Neuronal stem cell (in vitro differentiated cells): ENCODE results near the gene EXO5.

Source experiments
- DNase-seq: peaks from one replicate; pipeline ENCODE4 v3.0.0-alpha.2; 2013; ENCODE audit warnings: low spot score
- H2AFZ ChIP-seq: one replicate; pipeline ENCODE4 v1.6.1; 2013; ENCODE audit warnings: mild to moderate bottlenecking, low read length, inconsistent platforms
- H2AK5ac ChIP-seq: 2 replicates; pipeline ENCODE4 v1.6.1; 2013; ENCODE audit warnings: low read depth, mild to moderate bottlenecking, inconsistent platforms, low read length, moderate library complexity, mixed read lengths
- H2BK120ac ChIP-seq: 2 replicates; pipeline ENCODE4 v1.6.1; 2013; ENCODE audit warnings: low read depth, mild to moderate bottlenecking, inconsistent platforms, low read length, moderate library complexity, mixed read lengths
- H2BK12ac ChIP-seq: one replicate; pipeline ENCODE4 v1.6.1; 2013; ENCODE audit warnings: low read length, inconsistent platforms
- H2BK15ac ChIP-seq: 2 replicates; pipeline ENCODE4 v1.6.1; 2013; ENCODE audit warnings: mild to moderate bottlenecking, low read length, inconsistent platforms, mixed read lengths
- H2BK5ac ChIP-seq: one replicate; pipeline ENCODE4 v1.6.1; 2013; ENCODE audit warnings: inconsistent platforms, mild to moderate bottlenecking, low read length, moderate library complexity
- H3K14ac ChIP-seq: one replicate; pipeline ENCODE4 v1.6.1; 2013; ENCODE audit warnings: low read length, inconsistent platforms
- H3K18ac ChIP-seq: 2 replicates; pipeline ENCODE4 v1.6.1; 2013; ENCODE audit warnings: low read length, inconsistent platforms
- H3K23ac ChIP-seq: 2 replicates; pipeline ENCODE4 v1.6.1; 2013; ENCODE audit warnings: low read depth, mild to moderate bottlenecking, mixed read lengths, low read length, inconsistent platforms; ENCODE audit not compliant: poor library complexity
- H3K27ac ChIP-seq: replicated peaks from 3 replicates; pipeline ENCODE4 v1.5.1; 2013; ENCODE audit warnings: low read length, inconsistent platforms
- H3K27me3 ChIP-seq, 3 experiments: 2 replicates each; pipeline ENCODE4 v1.6.1; 2013; ENCODE audit warnings: low read length in 3 of 3, mild to moderate bottlenecking in 2 of 3, inconsistent platforms in 1 of 3, low read depth in 1 of 3, mixed read lengths in 1 of 3, moderate library complexity in 1 of 3; ENCODE audit not compliant: control insufficient read depth in 3 of 3, insufficient read depth in 3 of 3
- H3K36me3 ChIP-seq, 2 donors: replicated peaks in 1 of 2; 2 replicates each; pipeline ENCODE4 v1.6.1; 2013; ENCODE audit warnings: low read length in 2 of 2; ENCODE audit not compliant: control insufficient read depth in 2 of 2, insufficient read depth in 2 of 2
- H3K4ac ChIP-seq: 2 replicates; pipeline ENCODE4 v1.6.1; 2013; ENCODE audit warnings: inconsistent platforms, mild to moderate bottlenecking, low read length, moderate library complexity
- H3K4me1 ChIP-seq, 2 donors: 1 replicate in 1 of 2; 2 replicates in 1 of 2; pipeline ENCODE4 v1.6.1; 2013; ENCODE audit warnings: low read length in 2 of 2, low read depth in 1 of 2; ENCODE audit not compliant: control insufficient read depth in 2 of 2, insufficient read depth in 1 of 2
- H3K4me2 ChIP-seq: one replicate; pipeline ENCODE4 v1.6.1; 2013; ENCODE audit warnings: mild to moderate bottlenecking, low read length, inconsistent platforms; ENCODE audit not compliant: insufficient read depth, poor library complexity, severe bottlenecking
- H3K4me3 ChIP-seq, 2 donors: 2 replicates each; pipeline ENCODE4 v1.5.1; 2013; ENCODE audit warnings: low read length in 2 of 2, mild to moderate bottlenecking in 2 of 2, inconsistent platforms in 1 of 2, moderate library complexity in 1 of 2
- H3K79me1 ChIP-seq: one replicate; pipeline ENCODE4 v1.6.1; 2013; ENCODE audit warnings: low read depth, mild to moderate bottlenecking, inconsistent platforms, low read length, moderate library complexity
- H3K9ac ChIP-seq: one replicate; pipeline ENCODE4 v1.6.1; 2013; ENCODE audit warnings: mild to moderate bottlenecking, low read depth, low read length, inconsistent platforms; ENCODE audit not compliant: poor library complexity
- H3K9me3 ChIP-seq, 2 donors: replicated peaks in 1 of 2; 2 replicates each; pipeline versions ENCODE3 to v1.6.1; 2013; ENCODE audit warnings: low read length in 2 of 2, mild to moderate bottlenecking in 2 of 2, inconsistent platforms in 1 of 2, low read depth in 1 of 2, mixed read lengths in 1 of 2, moderate library complexity in 1 of 2; ENCODE audit not compliant: control insufficient read depth in 2 of 2, insufficient read depth in 1 of 2
- H4K8ac ChIP-seq: one replicate; pipeline ENCODE4 v1.6.1; 2013; ENCODE audit warnings: low read depth, mild to moderate bottlenecking, inconsistent platforms, low read length, moderate library complexity
- H4K91ac ChIP-seq: one replicate; pipeline ENCODE4 v1.6.1; 2013; ENCODE audit warnings: low read length, low read depth, mild to moderate bottlenecking, inconsistent platforms; ENCODE audit not compliant: poor library complexity
- whole genome bisulfite sequencing, 2 donors: extraction: QIAGEN DNeasy Blood & Tissue Kit; methylation state at CpG; one replicate each; pipeline ENCODE4 v1.1.7; 2013; ENCODE audit warnings: missing lambda C conversion rate in 2 of 2, mixed read lengths in 1 of 2; ENCODE audit not compliant: insufficient read length in 2 of 2, insufficient replicate concordance in 1 of 2; ENCODE audit errors: extremely low coverage in 2 of 2; 5-methylcytosine and 5-hydroxymethylcytosine counted together

EXO5 gene

GRCh38 chr1:40562185-40562584, 53.6 kb downstream of the EXO5 start:
- no peaks in the 10 kb centered on the region for H3K36me3 ChIP-seq
- no peaks in the 10 kb centered on the region for H3K79me1 ChIP-seq
- no peak overlapping the region for H2BK15ac ChIP-seq
- H2AFZ ChIP-seq: no peak overlapping the region
- H2BK12ac ChIP-seq: no peak overlapping the region
- no peak overlapping the region for H2BK5ac ChIP-seq
- H4K91ac ChIP-seq: no peak overlapping the region
- no peak overlapping the region for H3K4me2 ChIP-seq
- H3K9me3 ChIP-seq: no peaks in the 10 kb centered on the region
- H2BK120ac ChIP-seq: no peak overlapping the region
- no peak overlapping the region for H3K9ac ChIP-seq
- H3K4me1 ChIP-seq: no peaks in the 10 kb centered on the region
- no peak overlapping the region for H2AK5ac ChIP-seq
- H3K23ac ChIP-seq: no peak overlapping the region
- H4K8ac ChIP-seq: no peak overlapping the region
- no peaks in the 10 kb centered on the region for H3K27me3 ChIP-seq
- H3K27ac ChIP-seq: no peak overlapping the region
- no peak overlapping the region for H3K14ac ChIP-seq
- no CpG with 5 or more reads among the region's 2 CpGs for WGBS, 2 donors
- no peak overlapping the region for H3K4ac ChIP-seq
- DNase-seq: no peak
- H3K4me3 ChIP-seq: no peak overlapping the region
- H3K18ac ChIP-seq: no peak overlapping the region

GRCh38 chr1:40563266-40563665, 54.7 kb downstream of the EXO5 start:
- Histone ChIP-seq H3K23ac (no peak overlapping the region), H3K9ac (no peak overlapping the region), H3K27me3 (no peaks in the 10 kb centered on the region), H4K8ac (no peak overlapping the region), H2BK120ac (no peak overlapping the region), H2BK12ac (no peak overlapping the region), H3K9me3 (no peaks in the 10 kb centered on the region), H2BK5ac (no peak overlapping the region), H3K4ac (no peak overlapping the region), H3K27ac (no peak overlapping the region), H2AFZ (no peak overlapping the region), H2AK5ac (no peak overlapping the region), H3K4me1 (no peaks in the 10 kb centered on the region), H3K79me1 (no peaks in the 10 kb centered on the region), H3K14ac (no peak overlapping the region), H2BK15ac (no peak overlapping the region), H3K36me3 (no peaks in the 10 kb centered on the region), H4K91ac (no peak overlapping the region), H3K4me2 (no peak overlapping the region), H3K18ac (no peak overlapping the region), H3K4me3 (no peak overlapping the region)
- WGBS, 2 donors: no CpG with 5 or more reads among the region's 4 CpGs
- no peak for DNase-seq

GRCh38 chr1:40564506-40564905, 55.9 kb downstream of the EXO5 start:
- H2BK12ac ChIP-seq: no peak overlapping the region
- DNase-seq: no peak
- H3K9me3 ChIP-seq: no peaks in the 10 kb centered on the region
- no peaks in the 10 kb centered on the region for H3K36me3 ChIP-seq
- no peak overlapping the region for H3K9ac ChIP-seq
- no peak overlapping the region for H3K4ac ChIP-seq
- H3K27me3 ChIP-seq: no peaks in the 10 kb centered on the region
- no peak overlapping the region for H2BK15ac ChIP-seq
- H3K27ac ChIP-seq: no peak overlapping the region
- H3K4me3 ChIP-seq: no peak overlapping the region
- no peak overlapping the region for H4K91ac ChIP-seq
- no peak overlapping the region for H3K18ac ChIP-seq
- H3K4me2 ChIP-seq: no peak overlapping the region
- H3K4me1 ChIP-seq: no peaks in the 10 kb centered on the region
- H4K8ac ChIP-seq: no peak overlapping the region
- no peak overlapping the region for H2AFZ ChIP-seq
- H3K23ac ChIP-seq: no peak overlapping the region
- no peak overlapping the region for H2AK5ac ChIP-seq
- no peak overlapping the region for H2BK5ac ChIP-seq
- H2BK120ac ChIP-seq: no peak overlapping the region
- no CpG with 5 or more reads among the region's 3 CpGs for WGBS, 2 donors
- no peak overlapping the region for H3K14ac ChIP-seq
- H3K79me1 ChIP-seq: no peaks in the 10 kb centered on the region

GRCh38 chr1:40564913-40565312, 56.3 kb downstream of the EXO5 start:
- no peak overlapping the region for H2BK15ac ChIP-seq
- no CpG with 5 or more reads among the region's 3 CpGs for WGBS, 2 donors

More at GRCh38 chr1:40564913-40565312, 56.3 kb downstream of the EXO5 start:
- no peak overlapping the region for H2AK5ac ChIP-seq
- no peak overlapping the region for H3K18ac ChIP-seq
- H2AFZ ChIP-seq: no peak overlapping the region
- no peak overlapping the region for H3K23ac ChIP-seq
- no peak overlapping the region for H3K4me3 ChIP-seq
- no peaks in the 10 kb centered on the region for H3K27me3 ChIP-seq
- no peak overlapping the region for H4K91ac ChIP-seq
- no peaks in the 10 kb centered on the region for H3K4me1 ChIP-seq
- H3K14ac ChIP-seq: no peak overlapping the region
- no peak overlapping the region for H2BK5ac ChIP-seq
- H3K9ac ChIP-seq: no peak overlapping the region
- H2BK12ac ChIP-seq: no peak overlapping the region
- H3K27ac ChIP-seq: no peak overlapping the region
- no peaks in the 10 kb centered on the region for H3K79me1 ChIP-seq
- H3K4ac ChIP-seq: no peak overlapping the region
- no peak overlapping the region for H2BK120ac ChIP-seq
- H3K36me3 ChIP-seq: no peaks in the 10 kb centered on the region
- H4K8ac ChIP-seq: no peak overlapping the region
- no peak for DNase-seq
- H3K4me2 ChIP-seq: no peak overlapping the region
- H3K9me3 ChIP-seq: no peaks in the 10 kb centered on the region
